ENCODE data around the gene CPA1.

DNA sequence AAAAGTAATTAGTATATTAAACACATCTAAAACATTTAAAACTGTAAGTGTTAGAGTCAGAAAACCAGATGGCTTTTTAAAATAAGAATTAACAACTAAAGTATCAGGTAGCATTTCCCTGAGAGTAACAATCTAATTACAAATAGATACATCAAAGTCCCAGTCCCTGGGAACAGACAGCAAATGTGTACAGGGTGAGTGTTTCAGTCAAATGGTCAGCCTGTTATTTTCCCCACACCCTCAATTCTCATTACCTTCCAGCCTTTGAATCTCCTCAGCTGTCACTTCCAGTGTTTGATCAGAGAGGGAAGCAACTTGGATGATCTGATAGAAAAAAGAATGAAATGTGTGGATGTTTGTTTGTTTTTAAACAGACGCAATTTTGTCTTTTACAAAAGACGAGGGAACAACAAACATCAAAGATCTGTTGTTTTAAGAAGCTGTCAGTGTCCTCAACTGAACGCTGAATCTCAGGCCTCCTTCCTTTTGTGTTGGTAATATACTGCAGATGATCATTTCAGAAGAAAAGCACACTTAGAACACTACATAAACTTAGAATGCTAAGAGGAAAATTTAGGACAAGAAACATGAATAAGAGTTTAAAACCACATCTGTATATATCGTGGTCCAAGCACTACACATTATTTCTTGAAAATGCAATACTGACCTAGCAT is 30.7 kb downstream of the CPA1 start:
- TF ChIP-seq YY1 (IDR thresholded peaks at IDR 0.05; ENCODE audit: low read depth): no peak
- TF ChIP-seq TEAD4 (IDR thresholded peaks at IDR 0.05): no peak
- TF ChIP-seq CREB1 (IDR thresholded peaks at IDR 0.05; ENCODE audit: low read depth): no peak
- TF ChIP-seq, protein P1, sequence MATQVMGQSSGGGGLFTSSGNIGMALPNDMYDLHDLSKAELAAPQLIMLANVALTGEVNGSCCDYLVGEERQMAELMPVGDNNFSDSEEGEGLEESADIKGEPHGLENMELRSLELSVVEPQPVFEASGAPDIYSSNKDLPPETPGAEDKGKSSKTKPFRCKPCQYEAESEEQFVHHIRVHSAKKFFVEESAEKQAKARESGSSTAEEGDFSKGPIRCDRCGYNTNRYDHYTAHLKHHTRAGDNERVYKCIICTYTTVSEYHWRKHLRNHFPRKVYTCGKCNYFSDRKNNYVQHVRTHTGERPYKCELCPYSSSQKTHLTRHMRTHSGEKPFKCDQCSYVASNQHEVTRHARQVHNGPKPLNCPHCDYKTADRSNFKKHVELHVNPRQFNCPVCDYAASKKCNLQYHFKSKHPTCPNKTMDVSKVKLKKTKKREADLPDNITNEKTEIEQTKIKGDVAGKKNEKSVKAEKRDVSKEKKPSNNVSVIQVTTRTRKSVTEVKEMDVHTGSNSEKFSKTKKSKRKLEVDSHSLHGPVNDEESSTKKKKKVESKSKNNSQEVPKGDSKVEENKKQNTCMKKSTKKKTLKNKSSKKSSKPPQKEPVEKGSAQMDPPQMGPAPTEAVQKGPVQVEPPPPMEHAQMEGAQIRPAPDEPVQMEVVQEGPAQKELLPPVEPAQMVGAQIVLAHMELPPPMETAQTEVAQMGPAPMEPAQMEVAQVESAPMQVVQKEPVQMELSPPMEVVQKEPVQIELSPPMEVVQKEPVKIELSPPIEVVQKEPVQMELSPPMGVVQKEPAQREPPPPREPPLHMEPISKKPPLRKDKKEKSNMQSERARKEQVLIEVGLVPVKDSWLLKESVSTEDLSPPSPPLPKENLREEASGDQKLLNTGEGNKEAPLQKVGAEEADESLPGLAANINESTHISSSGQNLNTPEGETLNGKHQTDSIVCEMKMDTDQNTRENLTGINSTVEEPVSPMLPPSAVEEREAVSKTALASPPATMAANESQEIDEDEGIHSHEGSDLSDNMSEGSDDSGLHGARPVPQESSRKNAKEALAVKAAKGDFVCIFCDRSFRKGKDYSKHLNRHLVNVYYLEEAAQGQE (IDR thresholded peaks at IDR 0.05; ENCODE audit: low read depth): no peak
- TF ChIP-seq EP300 (IDR thresholded peaks at IDR 0.05; ENCODE audit: borderline replicate concordance): no peak
- TF ChIP-seq MAX (IDR thresholded peaks at IDR 0.05): no peak
- TF ChIP-seq USF1 (IDR thresholded peaks at IDR 0.05): no peak
- TF ChIP-seq EGR1 (IDR thresholded peaks at IDR 0.05): no peak
- TF ChIP-seq TAF1 (IDR thresholded peaks at IDR 0.05; ENCODE audit: low read depth): no peak
- TF ChIP-seq FOXM1 (IDR thresholded peaks at IDR 0.05; ENCODE audit: borderline replicate concordance, low read depth): no peak
